ENCODE measurements around the gene GIPR. TPM values are rescaled to one million over a fixed set of nuclear protein-coding genes. Genes with fewer than 3 reads are reported as not detected.

Gene GIPR
- total and polyA plus RNA-seq, 2 donors, result 0.14 to 1.6 TPM

Other genes starting within 250 kb of the GIPR start
- gene ERCC1, start 244.3 kb upstream of the GIPR start, total RNA-seq, result 61.6 TPM
- gene ERCC1, start 244.3 kb upstream of the GIPR start, polyA plus RNA-seq, result 42.6 TPM
- gene FOSB, start 200.2 kb upstream of the GIPR start, total RNA-seq, result 6.1 TPM
- 7.1 TPM for gene FOSB, start 200.2 kb upstream of the GIPR start, polyA plus RNA-seq
- 1.6 TPM for gene RTN2, start 171.2 kb upstream of the GIPR start, total RNA-seq
- 5.0 TPM for gene RTN2, start 171.2 kb upstream of the GIPR start, polyA plus RNA-seq
- 4.8 TPM for gene PPM1N, start 169.8 kb upstream of the GIPR start, total RNA-seq
- gene PPM1N, start 169.8 kb upstream of the GIPR start, polyA plus RNA-seq, result 4.0 TPM
- gene VASP, start 160.7 kb upstream of the GIPR start, total RNA-seq, result 61.2 TPM
- 138 TPM for gene VASP, start 160.7 kb upstream of the GIPR start, polyA plus RNA-seq
- gene OPA3, start 83.4 kb upstream of the GIPR start, total RNA-seq, result 3.4 TPM
- 7.4 TPM for gene OPA3, start 83.4 kb upstream of the GIPR start, polyA plus RNA-seq
- 0.09 TPM for gene GPR4, start 66.0 kb upstream of the GIPR start, total RNA-seq
- gene GPR4, start 66.0 kb upstream of the GIPR start, polyA plus RNA-seq, result 1.3 TPM
- 19.3 TPM for gene EML2, start 28.8 kb upstream of the GIPR start, total RNA-seq
- 55.2 TPM for gene EML2, start 28.8 kb upstream of the GIPR start, polyA plus RNA-seq
- gene SNRPD2, start 23.7 kb downstream of the GIPR start, total RNA-seq, result 711 TPM
- gene SNRPD2, start 23.7 kb downstream of the GIPR start, polyA plus RNA-seq, result 395 TPM
- 3.1 TPM for gene QPCTL, start 24.4 kb downstream of the GIPR start, total RNA-seq
- 8.2 TPM for gene QPCTL, start 24.4 kb downstream of the GIPR start, polyA plus RNA-seq
- gene FBXO46, start 62.7 kb downstream of the GIPR start, total RNA-seq, result 6.8 TPM
- gene FBXO46, start 62.7 kb downstream of the GIPR start, polyA plus RNA-seq, result 18.8 TPM
- gene MEIOSIN, start 65.2 kb downstream of the GIPR start, total RNA-seq, result not detected
- gene MEIOSIN, start 65.2 kb downstream of the GIPR start, polyA plus RNA-seq, result 0.02 TPM
- gene SIX5, start 101.0 kb downstream of the GIPR start, total RNA-seq, result 1.7 TPM
- 7.0 TPM for gene SIX5, start 101.0 kb downstream of the GIPR start, polyA plus RNA-seq
- gene DMPK, start 114.3 kb downstream of the GIPR start, total RNA-seq, result 3.9 TPM
- 59.4 TPM for gene DMPK, start 114.3 kb downstream of the GIPR start, polyA plus RNA-seq
- 12.4 TPM for gene DMWD, start 124.6 kb downstream of the GIPR start, total RNA-seq
- 18.1 TPM for gene DMWD, start 124.6 kb downstream of the GIPR start, polyA plus RNA-seq
- not detected for gene RSPH6A, start 147.1 kb downstream of the GIPR start, total RNA-seq
- 0.14 TPM for gene RSPH6A, start 147.1 kb downstream of the GIPR start, polyA plus RNA-seq
- gene SYMPK, start 194.9 kb downstream of the GIPR start, total RNA-seq, result 24.5 TPM
- 151 TPM for gene SYMPK, start 194.9 kb downstream of the GIPR start, polyA plus RNA-seq
- 0.05 TPM for gene FOXA3, start 196.1 kb downstream of the GIPR start, total RNA-seq
- 0.23 TPM for gene FOXA3, start 196.1 kb downstream of the GIPR start, polyA plus RNA-seq
- gene IRF2BP1, start 217.9 kb downstream of the GIPR start, total RNA-seq, result 19.3 TPM
- 12.3 TPM for gene IRF2BP1, start 217.9 kb downstream of the GIPR start, polyA plus RNA-seq
- gene MYPOP, start 234.4 kb downstream of the GIPR start, total RNA-seq, result 1.8 TPM
- 9.1 TPM for gene MYPOP, start 234.4 kb downstream of the GIPR start, polyA plus RNA-seq
- gene NANOS2, start 246.6 kb downstream of the GIPR start, total RNA-seq, result not detected
- 0.07 TPM for gene NANOS2, start 246.6 kb downstream of the GIPR start, polyA plus RNA-seq

Data from thymus (tissue), 2 donors.